IPS-20b (cell line): ENCODE measurements around the gene ACTG2.

Experiments used
- H3K27ac ChIP-seq: one replicate; pipeline ENCODE4 v1.5.1; 2013; ENCODE audit warnings: low read length
- H3K27me3 ChIP-seq: 2 replicates; pipeline ENCODE4 v1.6.1; 2013; ENCODE audit warnings: mild to moderate bottlenecking, low read length, inconsistent platforms; ENCODE audit not compliant: insufficient read depth
- H3K36me3 ChIP-seq: 2 replicates; pipeline ENCODE4 v1.6.1; 2013; ENCODE audit warnings: low read depth, mild to moderate bottlenecking, inconsistent platforms, low read length, moderate library complexity; ENCODE audit not compliant: insufficient read depth
- H3K4me1 ChIP-seq: 2 replicates; pipeline ENCODE4 v1.6.1; 2013; ENCODE audit warnings: mild to moderate bottlenecking, control low read depth, inconsistent platforms, low read length, moderate library complexity; ENCODE audit not compliant: insufficient read depth
- H3K4me3 ChIP-seq: 2 replicates; pipeline ENCODE4 v1.5.1; 2013; ENCODE audit warnings: mild to moderate bottlenecking, low read length, inconsistent platforms
- H3K9ac ChIP-seq: 2 replicates; pipeline ENCODE4 v1.6.1; 2013; ENCODE audit warnings: low read depth, mild to moderate bottlenecking, inconsistent platforms, low read length, moderate library complexity
- H3K9me3 ChIP-seq: 2 replicates; pipeline ENCODE4 v1.6.1; 2013; ENCODE audit warnings: mild to moderate bottlenecking, low read depth, low read length, inconsistent platforms; ENCODE audit not compliant: insufficient read depth

ACTG2 gene

GRCh38 chr2:73964223-73964622 lies 71.4 kb downstream of the ACTG2 start:
- Histone ChIP-seq H3K9ac (no peak overlapping the region), H3K27me3 (no peaks in the 10 kb centered on the region), H3K27ac (no peak overlapping the region), H3K4me1 (no peaks in the 10 kb centered on the region), H3K4me3 (no peak overlapping the region), H3K36me3 (peaks cover 7% of the 10 kb centered on the region), H3K9me3 (no peaks in the 10 kb centered on the region)

DNA sequence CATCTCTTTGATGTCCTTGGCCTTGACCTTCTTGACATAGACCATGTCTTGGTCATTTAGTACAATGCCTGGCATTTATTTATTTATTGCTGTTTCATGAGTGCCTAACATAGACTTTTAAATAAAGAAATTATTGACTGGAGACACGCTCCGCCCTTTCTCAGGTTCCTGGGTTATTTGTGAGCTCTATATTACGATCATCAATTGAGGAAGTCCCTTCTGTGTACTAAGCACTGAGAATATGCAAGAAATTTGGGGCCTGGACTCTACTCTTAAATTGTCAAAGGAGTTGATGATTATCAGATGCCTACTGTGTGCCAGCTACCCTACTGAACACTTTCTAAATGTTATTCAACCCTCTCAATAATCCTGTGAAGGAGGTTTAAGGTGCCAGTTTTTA lies 72.2 kb downstream of the ACTG2 start:
- no peak overlapping the region for H3K9ac ChIP-seq
- no peak overlapping the region for H3K27ac ChIP-seq
- H3K27me3 ChIP-seq: no peaks in the 10 kb centered on the region
- no peaks in the 10 kb centered on the region for H3K9me3 ChIP-seq
- H3K4me1 ChIP-seq: no peaks in the 10 kb centered on the region
- no peaks in the 10 kb centered on the region for H3K36me3 ChIP-seq
- H3K4me3 ChIP-seq: no peak overlapping the region

DNA sequence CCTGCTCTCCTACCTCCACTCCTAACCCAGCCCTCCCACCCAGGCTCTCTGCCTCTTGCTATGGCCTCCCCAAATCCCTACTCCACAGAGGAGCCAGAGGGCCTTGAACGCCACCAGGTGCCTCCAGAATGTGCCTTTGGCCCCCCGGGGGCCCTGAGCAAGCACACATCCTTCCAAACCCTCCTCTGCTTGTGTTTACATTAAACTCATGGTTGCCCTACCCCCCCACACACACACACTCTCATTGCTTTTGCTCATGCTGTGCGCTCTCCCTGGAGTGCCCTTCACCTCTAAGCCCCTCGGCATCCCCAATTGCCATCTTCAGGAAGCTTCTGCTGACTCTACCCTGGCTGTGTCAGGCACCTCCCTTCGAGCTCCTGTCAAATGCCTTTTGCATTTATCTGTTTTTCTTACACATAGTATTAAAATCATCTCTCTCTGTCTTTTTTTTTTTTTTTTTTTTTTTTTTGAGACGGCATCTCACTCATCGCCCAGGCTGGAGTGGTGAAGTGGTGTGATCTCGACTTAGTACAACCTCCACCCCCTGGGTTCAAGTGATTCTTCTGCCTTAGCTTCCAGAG lies 75.6 kb downstream of the ACTG2 start:
- no peaks in the 10 kb centered on the region for H3K4me1 ChIP-seq
- no peak overlapping the region for H3K9ac ChIP-seq

DNA sequence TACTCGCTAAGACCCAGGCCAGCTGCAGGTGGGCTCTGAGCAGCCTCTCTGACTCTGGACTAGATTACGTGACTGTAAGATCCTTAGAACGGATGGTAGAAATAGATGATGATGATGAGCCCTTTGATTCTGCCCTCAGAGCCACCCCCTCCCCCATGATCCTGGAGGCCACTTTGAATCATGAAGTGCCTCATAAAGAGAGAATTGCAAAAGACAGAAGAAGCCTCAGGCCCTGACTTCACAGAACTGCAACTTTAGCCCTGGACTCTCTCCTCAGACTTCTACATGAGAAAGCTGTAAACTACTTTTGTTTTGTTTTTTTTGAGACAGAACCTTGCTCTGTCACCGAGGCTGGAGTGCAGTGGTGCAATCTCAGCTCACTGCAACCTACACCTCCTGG lies 76.5 kb downstream of the ACTG2 start:
- Histone ChIP-seq H3K36me3 (no peaks in the 10 kb centered on the region), H3K4me3 (no peak overlapping the region), H3K9me3 (no peaks in the 10 kb centered on the region), H3K4me1 (no peaks in the 10 kb centered on the region), H3K9ac (no peak overlapping the region), H3K27ac (no peak overlapping the region), H3K27me3 (no peaks in the 10 kb centered on the region)

More for the DNA sequence above, 75.6 kb downstream of the ACTG2 start:
- H3K9me3 ChIP-seq: no peaks in the 10 kb centered on the region
- no peaks in the 10 kb centered on the region for H3K27me3 ChIP-seq
- no peak overlapping the region for H3K27ac ChIP-seq
- H3K4me3 ChIP-seq: no peak overlapping the region
- H3K36me3 ChIP-seq: no peaks in the 10 kb centered on the region
